Cerebellar cortex (tissue), 1 donor: ENCODE results near the gene PXN.
A peak's percentile ranks its signal among the peaks of the same experiment; 100 is the strongest.

Experiments used
- DNase-seq: peaks from one replicate; pipeline ENCODE4 v3.0.0-alpha.2; 2015; ENCODE audit warnings: low spot score

PXN gene

GRCh38 chr12:120172053-120172452 lies 93.5 kb downstream of the PXN start:
- DNase-seq, result no peak

- no peak for DNase-seq
Observed at GRCh38 chr12:120170631-120171030, 94.9 kb downstream of the PXN start.

GRCh38 chr12:120169946-120170345 lies 95.6 kb downstream of the PXN start:
- DNase-seq, result no peak

- DNase-seq, result no peak
Observed at GRCh38 chr12:120168337-120168736, 97.2 kb downstream of the PXN start.

GRCh38 chr12:120167529-120168095 lies 97.9 kb downstream of the PXN start:
- DNase-seq, result no peak

GRCh38 chr12:120164293-120164692 lies 101.2 kb downstream of the PXN start:
- DNase-seq, result peak; percentile 87

GRCh38 chr12:120162763-120163162 lies 102.8 kb downstream of the PXN start:
- DNase-seq, result no peak

GRCh38 chr12:120161852-120162251 lies 103.7 kb downstream of the PXN start:
- no peak for DNase-seq
